Esophagus squamous epithelium (tissue), 4 donors: Measurements from ENCODE around the gene TSPAN13.

Source experiments
- CTCF ChIP-seq, 6 experiments: fragments of 450-650 bp in 4 of 6; fragments of 200-600 bp in 2 of 6; sonication (generic) in 2 of 6; IDR thresholded peaks; one replicate each; pipeline ENCODE4 v1.5.1; 2016 to 2019; ENCODE audit warnings: antibody characterized with exemption in 6 of 6, mild to moderate bottlenecking in 4 of 6, moderate library complexity in 4 of 6
- POLR2A ChIP-seq, 4 donors: fragments of 450-650 bp; IDR thresholded peaks; one replicate each; pipeline ENCODE4 v1.6.1; 2017; ENCODE audit warnings: antibody characterized with exemption in 4 of 4, mild to moderate bottlenecking in 4 of 4, moderate library complexity in 3 of 4

DNA sequence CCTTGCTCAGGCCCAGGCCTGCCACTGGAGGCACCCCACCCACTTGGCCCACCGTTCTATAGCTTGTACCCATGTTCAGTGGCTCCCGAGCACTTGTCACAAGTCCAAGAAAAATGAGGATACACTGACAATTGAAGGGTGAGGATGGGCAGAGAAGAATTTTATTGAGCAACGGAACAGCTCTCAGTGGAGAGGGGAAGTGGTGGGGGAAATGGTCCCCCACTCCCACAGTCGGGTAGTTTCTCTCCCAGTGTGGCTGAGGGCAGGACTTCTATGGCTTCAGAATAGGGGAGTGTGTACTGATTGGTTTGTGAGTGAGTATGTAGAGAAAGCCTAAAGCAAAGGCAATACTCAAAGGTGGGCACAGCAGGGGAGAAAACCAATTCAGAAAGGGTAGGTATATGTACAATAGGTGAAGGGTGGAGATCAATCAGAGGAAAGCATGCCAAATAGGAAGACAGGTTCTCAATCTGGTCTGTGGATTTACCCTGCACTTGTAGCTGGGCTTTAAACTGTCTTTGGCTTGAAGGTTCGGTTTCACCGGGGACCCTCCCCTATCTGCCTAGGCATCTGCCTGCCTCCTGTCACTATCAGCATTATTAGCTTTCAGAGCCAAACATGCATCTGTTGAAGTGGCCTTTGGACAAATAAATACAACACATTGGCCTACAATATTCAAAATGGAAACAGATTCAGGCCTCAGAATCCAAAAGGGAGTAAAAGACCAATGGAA, 8.9 kb upstream of the TSPAN13 start:
- no peak for TF ChIP-seq CTCF (IDR thresholded peaks at IDR 0.05)
- no peak for TF ChIP-seq POLR2A (IDR thresholded peaks at IDR 0.05)
